GM12891 (cell line): ENCODE results near the gene FAM210A.

Source experiments
- PAX5 ChIP-seq: IDR thresholded peaks from 2 replicates; pipeline ENCODE4 v1.6.1; 2011; ENCODE audit warnings: low read length, moderate library complexity, mild to moderate bottlenecking; ENCODE audit not compliant: insufficient read depth, severe bottlenecking
- POLR2A ChIP-seq: IDR thresholded peaks from 2 replicates; pipeline ENCODE4 v1.6.1; 2011; ENCODE audit warnings: low read depth, low read length, control low read depth
- POLR2AphosphoS5 ChIP-seq: IDR thresholded peaks from 2 replicates; pipeline ENCODE4 v1.6.1; 2011; ENCODE audit warnings: low read depth, low read length, control low read depth
- SPI1 ChIP-seq: IDR thresholded peaks from 2 replicates; pipeline ENCODE4 v1.6.1; 2011; ENCODE audit warnings: low read depth, low read length, control low read depth
- TAF1 ChIP-seq: IDR thresholded peaks from 2 replicates; pipeline ENCODE4 v1.6.1; 2011; ENCODE audit warnings: low read depth, low read length, control low read depth

DNA sequence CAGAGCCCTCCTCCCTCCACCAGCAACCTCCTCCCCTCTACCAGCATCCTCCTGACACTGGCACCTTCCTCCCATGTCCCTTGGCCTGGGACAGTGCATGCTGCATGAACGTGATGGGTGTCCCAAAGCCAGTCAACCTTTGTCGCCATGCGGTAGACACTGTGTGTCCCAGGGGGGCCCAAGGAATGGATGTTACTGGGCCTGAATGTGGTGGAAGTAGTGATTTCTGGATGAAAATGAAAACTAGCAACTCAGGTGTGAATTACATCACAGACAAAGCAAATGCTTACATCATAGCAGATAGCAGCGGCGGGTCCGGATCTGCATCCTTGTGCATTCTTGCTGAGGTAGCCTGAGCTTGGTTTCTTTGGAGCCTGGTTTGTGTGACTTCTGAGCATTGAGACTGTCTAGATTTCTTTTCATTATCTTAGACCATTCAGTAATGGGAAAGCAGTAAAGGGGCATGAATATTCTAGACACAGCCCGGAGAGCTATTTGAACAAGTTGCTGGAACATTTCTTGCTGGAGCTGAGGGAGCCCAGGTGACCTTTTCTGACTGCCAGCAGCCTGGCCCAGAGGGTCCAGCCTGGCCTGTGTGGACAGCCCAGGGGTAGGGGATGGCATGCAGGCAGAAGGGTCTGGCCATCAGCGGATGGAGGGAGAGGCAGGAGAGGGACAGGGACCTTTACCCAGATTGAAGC is 100.4 kb downstream of the FAM210A start:
- no peak for TF ChIP-seq POLR2A
- no peak for TF ChIP-seq POLR2AphosphoS5
- no peak for TF ChIP-seq SPI1
- TF ChIP-seq TAF1, result no peak
- no peak for TF ChIP-seq PAX5
